Type B pancreatic cell (in vitro differentiated cells): ENCODE measurements around the gene OBSCN. TPM values are rescaled to one million over a fixed set of nuclear protein-coding genes. Genes with fewer than 3 reads are reported as not detected.

ENCODE experiments used
- DNase-seq: peaks from one replicate; pipeline ENCODE4 v3.0.0; 2021; ENCODE audit warnings: mixed read lengths; ENCODE audit not compliant: unreplicated experiment; ENCODE audit errors: extremely low spot score
- H3K27ac Mint-ChIP-seq: 2 replicates; pipeline ENCODE4 v1.8.0; 2021; ENCODE audit warnings: mild to moderate bottlenecking, mixed read lengths
- H3K27me3 Mint-ChIP-seq: 2 replicates; pipeline ENCODE4 v1.8.0; 2021; ENCODE audit warnings: mixed read lengths
- H3K36me3 Mint-ChIP-seq: 2 replicates; pipeline ENCODE4 v1.8.0; 2021; ENCODE audit warnings: mixed read lengths
- H3K4me1 Mint-ChIP-seq: one replicate; pipeline ENCODE4 v1.8.0; 2021; ENCODE audit warnings: mixed read lengths; ENCODE audit not compliant: unreplicated experiment
- H3K4me3 Mint-ChIP-seq: 2 replicates; pipeline ENCODE4 v1.8.0; 2021; ENCODE audit warnings: mild to moderate bottlenecking, mixed read lengths
- H3K9me3 Mint-ChIP-seq: 2 replicates; pipeline ENCODE4 v1.8.0; 2021; ENCODE audit warnings: mixed read lengths
- total RNA-seq: library from RNA; stranded (reverse); gene quantifications from 2 replicates; pipeline ENCODE4 v1.2.1, GENCODE V29; 2021; ENCODE audit warnings: low replicate concordance
- TF ChIP-seq, protein P1 (sequence below): fragments of 200-600 bp; sonication (generic); conservative IDR thresholded peaks from 2 replicates; pipeline ENCODE4 v1.5.0; 2021; ENCODE audit warnings: antibody characterized with exemption, mild to moderate bottlenecking

OBSCN gene
- total RNA-seq, 1 donor from 2014 or later = 48.9 TPM

DNA sequence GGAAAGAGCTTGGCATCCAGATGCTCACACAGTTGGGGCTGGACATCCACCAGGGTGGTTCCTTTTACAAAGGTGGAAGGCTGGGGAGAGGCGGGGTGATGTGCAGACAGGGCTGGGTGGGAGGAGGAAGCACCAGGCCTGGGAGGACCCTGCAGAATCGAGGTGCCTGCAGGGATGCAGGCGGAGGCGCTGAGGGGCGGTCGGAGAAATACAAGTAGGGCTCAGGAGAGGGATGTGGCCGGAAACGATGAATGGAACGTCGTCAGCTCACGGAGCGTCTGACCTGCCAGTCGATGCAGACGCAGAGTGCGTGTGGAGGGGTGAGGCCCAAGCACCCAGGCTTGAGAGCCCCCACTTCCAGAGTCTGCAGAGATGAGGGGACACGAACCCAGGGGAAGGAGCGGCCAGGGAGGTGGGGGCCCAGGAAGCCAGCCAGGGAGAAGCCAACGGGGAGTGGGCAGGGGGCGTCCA, 135.4 kb downstream of the OBSCN start:
- Mint-ChIP-seq H3K4me1 (no peaks in the 10 kb centered on the region), H3K9me3 (no peaks in the 10 kb centered on the region), H3K27ac (no peak overlapping the region), H3K36me3 (peaks cover 12% of the 10 kb centered on the region), H3K4me3 (no peak overlapping the region), H3K27me3 (no peaks in the 10 kb centered on the region)
- TF ChIP-seq, protein P1, sequence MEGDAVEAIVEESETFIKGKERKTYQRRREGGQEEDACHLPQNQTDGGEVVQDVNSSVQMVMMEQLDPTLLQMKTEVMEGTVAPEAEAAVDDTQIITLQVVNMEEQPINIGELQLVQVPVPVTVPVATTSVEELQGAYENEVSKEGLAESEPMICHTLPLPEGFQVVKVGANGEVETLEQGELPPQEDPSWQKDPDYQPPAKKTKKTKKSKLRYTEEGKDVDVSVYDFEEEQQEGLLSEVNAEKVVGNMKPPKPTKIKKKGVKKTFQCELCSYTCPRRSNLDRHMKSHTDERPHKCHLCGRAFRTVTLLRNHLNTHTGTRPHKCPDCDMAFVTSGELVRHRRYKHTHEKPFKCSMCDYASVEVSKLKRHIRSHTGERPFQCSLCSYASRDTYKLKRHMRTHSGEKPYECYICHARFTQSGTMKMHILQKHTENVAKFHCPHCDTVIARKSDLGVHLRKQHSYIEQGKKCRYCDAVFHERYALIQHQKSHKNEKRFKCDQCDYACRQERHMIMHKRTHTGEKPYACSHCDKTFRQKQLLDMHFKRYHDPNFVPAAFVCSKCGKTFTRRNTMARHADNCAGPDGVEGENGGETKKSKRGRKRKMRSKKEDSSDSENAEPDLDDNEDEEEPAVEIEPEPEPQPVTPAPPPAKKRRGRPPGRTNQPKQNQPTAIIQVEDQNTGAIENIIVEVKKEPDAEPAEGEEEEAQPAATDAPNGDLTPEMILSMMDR = no peak
- DNase-seq = peak; percentile 65

DNA sequence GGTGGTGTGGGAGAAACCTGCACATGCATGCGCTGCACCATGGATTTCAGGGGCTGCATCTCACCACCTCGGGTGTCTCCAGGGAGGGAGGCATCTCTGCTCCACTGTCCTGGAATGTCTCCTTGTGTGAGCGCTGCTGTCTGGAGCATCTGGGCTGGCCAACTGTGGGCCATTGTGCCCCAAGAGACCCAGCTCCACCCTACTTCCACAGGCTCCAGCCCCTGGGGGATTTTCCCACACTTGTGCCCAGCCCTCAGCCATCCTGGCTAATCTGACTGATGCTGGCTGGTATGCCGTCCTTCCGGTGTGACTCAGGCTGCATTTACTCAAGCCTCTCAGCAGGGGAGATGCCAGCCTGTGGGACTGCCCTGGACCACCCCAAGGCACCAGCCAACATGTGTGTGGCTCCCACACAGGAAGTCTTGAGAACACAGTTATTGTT, 136.8 kb downstream of the OBSCN start:
- H3K27ac Mint-ChIP-seq = no peak overlapping the region
- H3K9me3 Mint-ChIP-seq = no peaks in the 10 kb centered on the region
- no peaks in the 10 kb centered on the region for H3K4me1 Mint-ChIP-seq
- no peaks in the 10 kb centered on the region for H3K27me3 Mint-ChIP-seq
- peaks cover 12% of the 10 kb centered on the region for H3K36me3 Mint-ChIP-seq
- TF ChIP-seq, protein P1 = no peak
- no peak overlapping the region for H3K4me3 Mint-ChIP-seq
- peak; percentile 58 for DNase-seq

DNA sequence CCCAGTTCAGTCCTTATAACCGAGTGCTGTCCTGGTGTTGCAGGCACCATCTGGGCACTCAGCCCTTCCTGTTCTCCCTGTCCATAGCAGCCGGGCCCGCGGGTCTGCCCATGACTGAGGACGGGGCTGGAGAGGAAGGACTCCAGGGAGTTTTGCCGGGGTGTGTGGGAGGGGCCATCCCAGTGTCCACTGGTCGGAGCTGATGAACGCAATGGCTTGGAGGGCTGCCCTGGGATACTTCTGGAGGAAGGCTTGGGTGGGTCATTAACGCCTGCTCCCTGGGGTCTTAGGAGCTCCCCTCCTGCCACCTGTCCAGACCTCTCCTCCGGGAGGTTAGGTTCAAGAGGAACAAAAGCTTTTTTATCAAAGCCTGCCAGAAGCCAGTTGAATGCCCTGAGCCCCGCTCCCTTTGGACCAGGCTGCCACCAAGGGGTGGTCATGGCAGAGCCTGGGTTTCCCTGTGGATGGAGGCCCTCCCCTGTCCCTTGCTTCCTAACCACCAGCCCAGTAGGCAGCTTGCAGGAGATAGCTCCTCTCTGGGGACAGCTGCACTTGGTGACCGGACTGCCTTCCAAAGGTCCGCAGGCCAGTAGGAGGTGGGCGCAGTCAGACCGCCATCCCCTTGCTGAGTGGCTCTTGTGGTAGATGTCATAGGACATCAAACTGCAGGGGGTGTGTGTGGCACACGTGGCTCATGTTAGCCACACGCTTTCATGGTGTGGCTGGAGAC, 137.5 kb downstream of the OBSCN start:
- no peaks in the 10 kb centered on the region for H3K27me3 Mint-ChIP-seq
- no peaks in the 10 kb centered on the region for H3K4me1 Mint-ChIP-seq
- H3K27ac Mint-ChIP-seq = no peak overlapping the region
- TF ChIP-seq, protein P1 = no peak
- no peaks in the 10 kb centered on the region for H3K9me3 Mint-ChIP-seq
- H3K36me3 Mint-ChIP-seq = peaks cover 12% of the 10 kb centered on the region
- H3K4me3 Mint-ChIP-seq = no peak overlapping the region
- DNase-seq = peak; percentile 54

DNA sequence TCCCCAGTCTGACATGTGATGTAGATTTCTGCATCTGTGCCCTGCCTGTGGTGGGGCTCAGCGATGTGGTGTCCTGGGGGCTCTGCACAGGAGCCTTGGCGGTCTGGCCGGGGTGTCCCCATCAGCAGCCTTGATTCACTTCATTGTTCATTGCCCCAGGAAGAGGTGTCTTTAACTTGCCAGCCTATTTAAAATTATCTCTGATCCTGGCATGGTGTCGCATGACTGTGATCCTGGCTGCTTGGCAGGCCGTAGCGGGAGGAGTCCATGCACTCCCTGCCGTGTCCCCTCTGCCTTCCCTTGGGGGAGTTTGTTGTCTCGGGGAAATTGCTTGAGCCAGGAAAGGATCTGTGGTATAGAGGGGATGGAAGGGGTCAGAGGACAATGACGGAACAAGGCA, 138.9 kb downstream of the OBSCN start:
- Mint-ChIP-seq H3K9me3 (no peaks in the 10 kb centered on the region), H3K27me3 (no peaks in the 10 kb centered on the region), H3K4me1 (no peaks in the 10 kb centered on the region), H3K27ac (no peak overlapping the region), H3K4me3 (no peak overlapping the region), H3K36me3 (peaks cover 12% of the 10 kb centered on the region)
- TF ChIP-seq, protein P1 = no peak
- no peak for DNase-seq

DNA sequence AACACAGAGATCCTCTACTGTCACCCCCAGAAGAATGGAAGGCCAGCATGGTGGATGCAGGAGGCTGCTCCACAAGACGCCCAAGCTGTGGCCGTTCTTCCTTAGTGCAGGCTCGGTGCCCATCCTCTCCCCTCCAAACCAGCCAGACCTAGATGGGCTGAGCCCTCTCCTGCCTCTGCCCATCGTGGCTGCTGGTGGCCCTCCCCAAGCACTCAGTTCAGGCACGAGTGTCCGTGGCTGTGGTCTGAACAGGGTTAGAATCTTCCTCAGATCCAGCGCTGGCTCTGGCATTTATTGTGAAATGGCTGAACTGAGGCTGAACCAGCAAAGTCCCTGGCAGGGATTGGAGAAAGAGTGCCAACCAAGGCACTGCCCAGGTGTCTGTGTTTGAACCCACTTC, 139.3 kb downstream of the OBSCN start:
- Mint-ChIP-seq H3K9me3 (no peaks in the 10 kb centered on the region), H3K36me3 (peaks cover 12% of the 10 kb centered on the region), H3K4me1 (no peaks in the 10 kb centered on the region), H3K27me3 (no peaks in the 10 kb centered on the region), H3K27ac (no peak overlapping the region), H3K4me3 (no peak overlapping the region)
- TF ChIP-seq, protein P1 = no peak
- DNase-seq = peak; percentile 60
